Left ventricle myocardium superior (tissue), 1 donor: ENCODE results near the gene LHFPL3. TPM values are rescaled to one million over a fixed set of nuclear protein-coding genes. Genes with fewer than 3 reads are reported as not detected.
"Not testable (repeated sequence)": the region's sequence is repeated elsewhere in the genome, so short reads cannot be mapped to it uniquely, and the experiment has no call there.

Source experiments
- ATAC-seq: fragments of 200-7000 bp; cut with Tn5 transposase; one replicate; pipeline ENCODE4 v1.9.1; 2020; ENCODE audit warnings: mild to moderate bottlenecking, moderate library complexity
- DNase-seq: peaks from one replicate; pipeline ENCODE4 v3.0.0-alpha.2; 2020
- intact Hi-C: fragments of 100-400 bp; cut with micrococcal nuclease; formaldehyde crosslinking; loops from one replicate; pipeline ENCODE4 v1.11.0; 2022
- total RNA-seq: library from RNA; stranded (reverse); fragmentation: NEBNext Ultra II Directional; extraction: Animal tissue kit (Norgen Biotek cat#: 25700); gene quantifications from one replicate; pipeline ENCODE4 v1.2.1, GENCODE V29; 2021
- donor health status: DM: no; HTN: yes; CAD: no; lungs with severe emphysema.

Gene LHFPL3
- total RNA-seq, 1 donor from 2014 or later: not detected

GRCh38 chr7:104901240-104901619 is 572.8 kb downstream of the LHFPL3 start:
- ATAC-seq (no peak), DNase-seq (no peak)
- intact Hi-C loops: no loop called here

GRCh38 chr7:104902183-104902582 is 573.8 kb downstream of the LHFPL3 start:
- DNase-seq: no peak
- ATAC-seq: no peak
- intact Hi-C loops: no loop called here

GRCh38 chr7:104903044-104903443 is 574.6 kb downstream of the LHFPL3 start:
- intact Hi-C loops: no loop called here
- ATAC-seq (no peak), DNase-seq (no peak)

- intact Hi-C loops: no loop called here
- DNase-seq: no peak
- no peak for ATAC-seq
Observed at GRCh38 chr7:104903846-104904245, 575.4 kb downstream of the LHFPL3 start.

GRCh38 chr7:104906032-104906431 is 577.6 kb downstream of the LHFPL3 start:
- ATAC-seq (no peak), DNase-seq (no peak)
- intact Hi-C loops: no loop called here

GRCh38 chr7:104906556-104906955 is 578.2 kb downstream of the LHFPL3 start:
- no peak for ATAC-seq
- intact Hi-C loops: no loop called here
- no peak for DNase-seq

GRCh38 chr7:104908636-104909035 is 580.2 kb downstream of the LHFPL3 start:
- no peak for DNase-seq
- intact Hi-C loops: no loop called here
- ATAC-seq: no peak

- ATAC-seq (no peak), DNase-seq (no peak)
- intact Hi-C loops: no loop called here
Observed at GRCh38 chr7:104909096-104909495, 580.7 kb downstream of the LHFPL3 start.

- intact Hi-C loops: no loop called here
- ATAC-seq: no peak
- DNase-seq: no peak
Observed at GRCh38 chr7:104914421-104914820, 586.0 kb downstream of the LHFPL3 start.

- intact Hi-C loops: no loop called here
- ATAC-seq (no peak), DNase-seq (no peak)
Observed at GRCh38 chr7:104921596-104921995, 593.2 kb downstream of the LHFPL3 start.

GRCh38 chr7:104922182-104923009 is 594.0 kb downstream of the LHFPL3 start:
- ATAC-seq (peak; percentile 55), DNase-seq (no peak)
- intact Hi-C loops: no loop called here

GRCh38 chr7:104923010-104923421 is 594.6 kb downstream of the LHFPL3 start:
- DNase-seq (peak; percentile 69), ATAC-seq (peak; percentile 93)
- intact Hi-C loops: no loop called here

- intact Hi-C loops, DNase-seq, ATAC-seq: not testable (repeated sequence)
Observed at GRCh38 chr7:104926189-104926588, 597.8 kb downstream of the LHFPL3 start.

GRCh38 chr7:104926601-104927041 is 598.2 kb downstream of the LHFPL3 start:
- no peak for ATAC-seq

GRCh38 chr7:104927055-104927454 is 598.7 kb downstream of the LHFPL3 start:
- no peak for ATAC-seq
- DNase-seq: no peak
- intact Hi-C loops: no loop called here

More at GRCh38 chr7:104926601-104927041, 598.2 kb downstream of the LHFPL3 start:
- DNase-seq: no peak
- intact Hi-C loops: no loop called here

GRCh38 chr7:104928721-104929400 is 600.5 kb downstream of the LHFPL3 start:
- intact Hi-C loops: no loop called here
- ATAC-seq (no peak), DNase-seq (no peak)

- intact Hi-C loops: no loop called here
- no peak for ATAC-seq
Observed at GRCh38 chr7:104929921-104930320, 601.5 kb downstream of the LHFPL3 start.

GRCh38 chr7:104931181-104931781 is 602.9 kb downstream of the LHFPL3 start:
- DNase-seq: no peak
- intact Hi-C loops: no loop called here
- ATAC-seq: no peak

More at GRCh38 chr7:104929921-104930320, 601.5 kb downstream of the LHFPL3 start:
- no peak for DNase-seq

GRCh38 chr7:104933022-104933421 is 604.6 kb downstream of the LHFPL3 start:
- ATAC-seq: no peak

GRCh38 chr7:104933521-104933988 is 605.2 kb downstream of the LHFPL3 start:
- no peak for ATAC-seq
- intact Hi-C loops: no loop called here
- DNase-seq: no peak

More at GRCh38 chr7:104933022-104933421, 604.6 kb downstream of the LHFPL3 start:
- no peak for DNase-seq
- intact Hi-C loops: no loop called here
